G401 (cell line): Measurements from ENCODE around the gene POLD3. TPM values are rescaled to one million over a fixed set of nuclear protein-coding genes. Genes with fewer than 3 reads are reported as not detected.
A peak's percentile ranks its signal among the peaks of the same experiment; 100 is the strongest.

Experiments
- DNase-seq: peaks from one replicate; pipeline ENCODE4 v3.0.0-alpha.2; 2015; ENCODE audit warnings: low spot score
- in situ Hi-C: cut with HindIII; loops from 2 replicates; pipeline ENCODE4 v1.10.0; 2016; ENCODE audit warnings: low sequenced_read_pairs, mixed read lengths
- total RNA-seq: library from RNA; depleted of rRNA; stranded (reverse); fragments of >200 nt; shearing (Covaris generic); gene quantifications from 2 replicates; pipeline ENCODE4 v1.2.3, GENCODE V29; 2014; rRNA removed

POLD3 gene
- 15.6 and 30.7 TPM in 2 replicates for total RNA-seq

GRCh38 chr11:74592441-74593362 lies at the start of gene POLD3:
Gene POLD3 (plus strand): TSS chr11:74592582. CDS start chr11:74592659, 77 bp downstream.
- in situ Hi-C loops = no loop called here

DNA sequence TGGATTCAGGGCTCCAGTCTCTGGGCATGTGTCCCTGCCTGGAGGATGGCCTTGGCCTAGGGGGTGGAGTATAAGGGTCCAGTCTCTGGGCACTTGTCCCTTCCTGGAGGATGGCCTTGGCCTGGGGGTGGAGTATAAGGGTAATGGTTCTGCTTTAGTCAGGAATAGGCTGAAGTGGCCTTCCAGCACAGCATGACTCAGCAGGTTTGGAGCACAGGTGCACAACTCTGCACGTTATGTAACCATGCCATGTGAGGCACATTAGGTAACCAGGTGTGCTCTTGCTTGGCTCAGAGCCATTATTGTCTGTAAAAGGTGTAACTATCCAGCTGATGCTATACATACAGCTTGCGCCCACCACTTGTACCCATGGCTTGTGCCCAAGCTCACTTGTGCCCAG lies 48.4 kb upstream of the POLD3 start:
- no peak for DNase-seq
- in situ Hi-C loops = no loop called here

More at GRCh38 chr11:74592441-74593362, at the start of gene POLD3:
- peak; percentile 93 for DNase-seq

GRCh38 chr11:74546752-74547151 lies 45.6 kb upstream of the POLD3 start:
- DNase-seq = no peak
- in situ Hi-C loops = no loop called here

GRCh38 chr11:74550991-74551753 lies 41.2 kb upstream of the POLD3 start:
- in situ Hi-C loops = no loop called here
- DNase-seq = no peak

DNA sequence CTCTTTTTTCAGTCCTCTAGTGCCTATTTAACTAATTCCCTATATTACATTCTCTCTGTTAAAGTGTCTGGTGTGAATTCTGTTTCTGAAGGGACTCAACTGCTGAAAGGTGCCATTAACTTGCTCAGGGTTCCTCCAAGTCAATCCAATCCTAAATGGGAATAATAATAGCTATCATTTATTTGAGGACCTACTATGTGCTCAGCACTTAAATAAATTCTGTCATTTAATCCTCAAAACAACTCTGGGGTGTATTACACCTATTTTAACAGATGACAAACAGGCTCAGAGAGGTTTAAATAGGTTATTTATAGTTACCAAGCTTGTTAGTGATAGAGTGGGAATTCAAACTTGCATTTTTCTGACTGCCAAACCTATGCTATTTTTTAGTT lies 40.6 kb upstream of the POLD3 start:
- no peak for DNase-seq
- in situ Hi-C loops = no loop called here

DNA sequence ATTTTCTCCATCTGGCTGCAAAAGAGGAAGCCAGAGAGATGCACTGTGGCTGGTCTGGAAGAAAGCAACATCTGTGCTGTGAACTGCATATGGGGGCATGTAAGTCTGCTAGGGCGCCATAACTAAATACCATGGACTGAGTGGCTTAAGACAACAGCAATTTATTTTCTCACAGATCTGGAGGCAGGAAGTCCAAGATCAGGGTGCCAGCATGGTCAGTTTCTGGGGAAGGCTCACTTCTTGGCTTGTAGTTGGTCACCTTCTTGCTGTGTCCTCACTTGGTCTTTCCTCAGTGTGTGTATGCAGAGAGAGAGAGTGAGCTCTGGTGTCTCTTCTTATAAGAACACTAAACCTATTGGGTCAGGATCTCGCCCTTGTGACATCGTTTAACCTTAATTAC lies 34.9 kb upstream of the POLD3 start:
- no peak for DNase-seq
- in situ Hi-C loops = no loop called here

- DNase-seq = no peak
- in situ Hi-C loops = no loop called here
Observed at GRCh38 chr11:74559110-74559933, 33.1 kb upstream of the POLD3 start.

GRCh38 chr11:74559934-74560309 lies 32.5 kb upstream of the POLD3 start:
- in situ Hi-C loops = no loop called here
- no peak for DNase-seq

DNA sequence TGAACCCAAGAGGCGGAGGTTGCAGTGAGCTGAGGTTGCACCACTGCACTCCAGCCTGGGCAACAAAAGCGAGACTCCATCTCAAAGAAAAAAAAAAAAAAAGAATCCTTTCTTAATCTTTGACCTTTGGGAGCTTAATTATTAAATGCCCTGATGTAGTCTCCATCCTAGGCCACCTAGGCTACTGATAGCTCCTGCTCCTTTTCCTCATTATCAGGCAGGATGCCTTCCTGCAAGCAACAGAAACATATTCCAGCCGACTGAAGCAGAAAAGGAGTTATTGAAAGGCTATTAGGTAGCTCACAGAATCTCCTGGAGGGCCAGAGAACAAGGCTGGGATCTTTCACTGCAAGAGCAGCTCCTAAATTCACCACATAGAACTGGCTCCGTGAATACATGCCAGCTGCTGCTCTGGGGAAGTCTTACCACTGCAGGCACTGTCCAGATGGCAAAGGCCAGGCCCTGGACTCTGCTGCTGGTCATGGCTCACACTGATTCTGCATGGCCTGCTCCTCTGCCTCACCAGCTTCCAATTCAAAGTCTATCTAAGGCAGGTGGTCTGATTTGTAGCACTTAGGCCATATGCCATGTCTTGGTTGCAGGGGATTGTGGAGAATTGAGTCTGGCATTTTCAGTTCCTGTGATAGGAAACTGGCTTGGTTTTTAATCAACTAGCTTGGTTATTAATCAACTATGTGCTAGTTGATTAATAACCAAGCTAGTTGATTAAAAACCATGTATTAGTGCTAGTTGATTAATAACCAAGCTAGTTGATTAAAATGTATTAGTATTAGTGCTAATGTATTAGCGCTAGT lies 26.0 kb upstream of the POLD3 start:
- in situ Hi-C loops = no loop called here

DNA sequence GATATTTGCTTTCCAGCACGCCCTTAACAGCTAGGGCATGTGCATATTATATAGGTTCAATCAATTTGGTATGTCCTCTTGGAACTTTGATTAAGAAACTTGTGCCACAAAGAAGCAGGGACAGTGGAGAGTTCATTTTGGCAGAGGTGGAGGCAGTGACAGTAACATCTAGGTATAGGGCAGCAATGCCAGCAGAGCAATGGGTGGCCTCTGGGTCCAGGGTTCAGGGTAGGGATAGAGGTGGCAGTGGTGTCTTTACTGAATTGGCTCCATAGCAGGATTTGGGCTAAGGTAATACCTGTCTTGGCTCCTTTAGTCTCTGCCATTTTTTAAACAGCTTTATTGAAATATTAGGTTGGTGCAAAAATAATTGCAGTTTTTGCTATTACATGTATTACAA lies 24.4 kb upstream of the POLD3 start:
- DNase-seq = no peak
- in situ Hi-C loops = no loop called here

More for the DNA sequence above, 26.0 kb upstream of the POLD3 start:
- no peak for DNase-seq

DNA sequence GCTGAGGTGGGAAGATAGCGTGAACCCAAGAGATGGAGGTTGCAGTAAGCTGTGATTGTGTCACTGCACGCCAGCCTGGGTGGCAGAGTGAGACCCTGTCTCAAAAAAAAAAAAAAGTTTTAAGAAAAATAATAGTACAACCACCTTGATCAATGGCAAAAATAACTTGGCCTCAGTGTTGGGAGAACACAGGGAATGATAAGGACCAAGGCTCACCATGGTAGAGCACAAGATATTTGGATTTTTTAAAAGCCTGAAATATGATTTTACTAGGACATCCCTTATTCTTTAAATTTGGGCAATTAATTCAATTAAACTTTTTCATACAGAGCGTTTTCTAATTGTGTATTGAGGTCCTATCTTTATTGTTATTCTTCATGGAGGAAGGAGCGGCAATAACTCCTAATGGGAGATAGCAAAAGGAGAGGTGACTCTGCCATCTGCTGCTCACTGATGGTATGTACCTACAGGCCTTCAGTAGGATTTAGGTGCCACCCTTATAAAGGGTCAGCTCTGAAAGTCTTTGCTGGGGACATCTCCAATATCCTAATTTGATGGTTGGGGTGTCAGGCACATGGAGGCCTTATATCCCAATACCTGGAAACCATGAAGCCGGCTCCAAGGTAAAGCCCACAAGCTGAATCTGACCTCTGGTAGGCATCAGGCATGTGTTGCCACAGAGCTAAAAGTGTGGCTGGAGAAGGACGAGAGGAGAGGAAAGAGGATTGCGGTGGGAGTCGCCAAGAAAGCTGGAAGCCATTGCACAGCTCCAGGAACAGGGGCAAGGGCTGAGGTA lies 21.9 kb upstream of the POLD3 start:
- DNase-seq = peak; percentile 40
- in situ Hi-C loops = no loop called here

GRCh38 chr11:74571062-74571399 lies 21.4 kb upstream of the POLD3 start:
- in situ Hi-C loops = no loop called here
- DNase-seq = no peak

GRCh38 chr11:74572349-74572748 lies 20.0 kb upstream of the POLD3 start:
- in situ Hi-C loops = no loop called here
- DNase-seq = no peak

- no peak for DNase-seq
- in situ Hi-C loops = no loop called here
Observed at GRCh38 chr11:74574563-74574962, 17.8 kb upstream of the POLD3 start.

GRCh38 chr11:74575999-74576398 lies 16.4 kb upstream of the POLD3 start:
- no peak for DNase-seq
- in situ Hi-C loops = no loop called here

DNA sequence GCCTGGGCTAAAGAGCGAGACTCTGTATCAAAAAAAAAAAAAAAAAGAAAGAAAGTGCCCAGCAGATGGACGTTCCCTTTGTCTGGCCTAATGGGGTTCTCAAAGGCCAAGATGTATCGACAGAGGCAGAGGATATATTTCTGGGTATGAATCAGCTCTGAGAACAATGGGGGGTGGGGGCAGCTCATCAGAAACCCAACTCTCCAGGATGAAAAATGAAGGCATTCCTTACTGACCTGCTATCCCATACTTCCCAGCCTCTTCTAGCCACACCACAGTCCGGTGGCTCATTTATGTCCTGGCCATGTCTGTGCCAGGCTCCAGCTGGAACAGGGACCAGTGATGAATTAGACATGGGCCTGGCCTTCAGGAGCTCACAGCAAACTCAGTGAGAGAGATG lies 15.2 kb upstream of the POLD3 start:
- DNase-seq = no peak
- in situ Hi-C loops = no loop called here

GRCh38 chr11:74577624-74578396 lies 14.6 kb upstream of the POLD3 start:
- in situ Hi-C loops = no loop called here
- DNase-seq = no peak
